HG03139 (cell line): ENCODE data around the gene STAM.

ENCODE experiments used
- ATAC-seq: cut with Tn5 transposase; IDR thresholded peaks from one replicate; pipeline ENCODE4 v1.9.1; 2021; ENCODE audit not compliant: unreplicated experiment

The STAM gene

DNA sequence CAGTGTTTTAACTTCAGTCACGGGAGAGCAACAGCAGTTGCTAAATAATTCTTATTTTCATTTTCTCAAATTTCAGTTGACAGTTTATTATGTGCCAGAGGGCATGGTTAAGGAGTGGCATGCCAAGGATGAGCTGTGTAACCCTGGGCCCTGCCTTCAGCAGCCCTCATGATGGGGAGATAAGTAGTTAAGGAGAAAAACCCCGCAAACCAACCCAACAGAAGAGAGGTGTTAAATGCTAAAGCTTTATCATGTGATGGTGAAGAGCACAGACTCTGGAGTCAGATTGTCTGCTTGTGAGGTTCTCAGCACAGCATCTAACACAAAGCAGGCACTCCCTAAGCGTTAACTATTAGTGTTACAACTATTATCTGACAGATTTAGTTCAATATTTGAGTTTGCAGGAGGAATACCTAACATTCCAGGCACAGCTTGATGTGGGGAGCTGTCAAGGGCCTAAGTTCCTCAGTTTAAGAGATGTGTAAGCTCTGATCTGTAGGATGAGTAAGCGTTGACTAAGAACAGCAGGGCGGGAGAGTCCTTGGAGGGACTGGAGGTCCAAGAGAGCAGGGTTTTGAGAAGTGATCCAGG, 29.6 kb downstream of the STAM start:
- no peak for ATAC-seq

DNA sequence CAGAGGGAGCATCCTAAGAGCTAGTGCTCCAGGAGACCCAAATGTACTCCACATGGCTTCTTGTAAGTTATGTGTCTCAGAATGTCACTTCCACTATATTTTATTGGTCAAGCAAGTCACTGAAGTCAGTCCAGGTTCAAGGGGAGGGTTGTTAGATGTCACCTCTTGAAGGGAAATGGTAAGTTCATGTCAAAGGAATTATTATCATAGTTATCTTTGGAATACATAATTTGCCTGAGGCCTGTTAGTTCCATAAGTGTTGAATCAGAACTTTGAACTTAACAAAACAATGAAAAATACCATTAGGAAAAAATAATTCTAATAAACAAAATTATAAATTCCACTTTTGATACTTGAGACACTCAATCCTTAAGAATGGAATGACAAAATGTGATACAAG, 30.6 kb downstream of the STAM start:
- no peak for ATAC-seq

DNA sequence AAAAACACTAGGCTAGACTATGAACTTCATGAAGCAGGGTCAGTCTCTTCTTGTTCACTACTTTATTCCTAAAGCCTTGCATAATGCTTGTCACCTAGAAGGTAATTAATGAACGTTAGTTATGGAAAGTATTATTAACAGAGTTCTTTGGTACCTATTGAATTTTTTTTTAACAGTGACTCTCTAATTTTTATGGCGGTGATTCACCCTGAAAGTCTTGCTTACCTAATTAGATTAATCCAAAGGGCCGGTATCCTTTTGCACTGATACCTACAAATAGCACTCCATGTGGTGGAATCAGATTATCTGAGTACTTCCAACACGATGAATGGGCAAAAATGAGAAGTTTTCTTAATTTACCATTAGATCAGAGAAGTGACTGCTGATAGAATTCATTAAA, 31.7 kb downstream of the STAM start:
- no peak for ATAC-seq

DNA sequence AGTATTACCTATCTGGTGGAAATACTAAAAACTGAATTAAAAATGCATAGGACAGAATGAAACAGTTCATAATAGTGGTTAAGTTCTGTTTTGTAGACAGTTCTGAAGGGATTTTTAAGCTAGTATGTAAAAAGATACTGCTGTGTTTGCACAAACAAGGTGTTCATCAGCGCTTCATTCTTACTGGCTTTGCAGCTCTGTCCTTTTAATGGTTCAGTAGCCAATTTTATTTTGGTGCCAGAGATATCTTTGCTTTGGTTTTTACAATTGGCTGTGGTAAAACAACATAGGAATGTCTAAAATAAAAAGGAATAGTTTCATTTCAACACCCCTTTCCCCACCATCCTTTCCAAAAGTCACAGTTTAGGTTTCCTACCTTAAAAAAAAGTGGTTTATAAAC, 33.0 kb downstream of the STAM start:
- ATAC-seq = no peak

DNA sequence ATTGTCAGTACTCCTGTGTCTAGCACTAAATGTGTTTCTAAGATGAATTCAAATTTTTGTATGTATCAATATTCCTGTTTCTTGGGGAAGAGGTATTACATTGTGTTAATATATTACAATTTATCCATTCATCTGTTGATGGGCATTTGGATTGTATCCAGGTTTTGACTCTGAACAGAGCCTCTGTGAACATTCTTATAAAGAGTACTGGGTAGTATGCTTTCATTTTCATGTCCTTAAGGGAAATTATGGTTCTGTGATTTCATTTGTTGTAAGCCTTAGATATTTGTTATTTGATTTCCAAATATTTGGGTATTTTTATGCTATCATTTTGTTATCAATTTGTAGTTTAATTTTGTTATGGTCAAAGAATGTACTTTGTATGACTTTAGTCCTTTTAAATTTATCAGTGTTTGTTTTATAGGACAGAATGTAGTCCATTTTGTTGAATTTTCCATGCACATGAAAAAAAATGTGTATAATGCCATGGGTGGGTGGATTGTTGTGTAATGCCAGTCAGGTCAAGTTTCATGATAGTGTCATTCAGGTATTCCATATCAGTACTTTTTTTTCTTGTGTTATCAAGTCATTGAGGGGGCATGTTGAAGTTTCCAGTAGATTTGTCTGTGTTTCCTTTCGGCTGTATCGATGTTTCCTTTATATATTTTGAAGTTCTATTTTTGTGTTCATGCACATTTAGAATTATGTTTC, 38.4 kb downstream of the STAM start:
- ATAC-seq = no peak

DNA sequence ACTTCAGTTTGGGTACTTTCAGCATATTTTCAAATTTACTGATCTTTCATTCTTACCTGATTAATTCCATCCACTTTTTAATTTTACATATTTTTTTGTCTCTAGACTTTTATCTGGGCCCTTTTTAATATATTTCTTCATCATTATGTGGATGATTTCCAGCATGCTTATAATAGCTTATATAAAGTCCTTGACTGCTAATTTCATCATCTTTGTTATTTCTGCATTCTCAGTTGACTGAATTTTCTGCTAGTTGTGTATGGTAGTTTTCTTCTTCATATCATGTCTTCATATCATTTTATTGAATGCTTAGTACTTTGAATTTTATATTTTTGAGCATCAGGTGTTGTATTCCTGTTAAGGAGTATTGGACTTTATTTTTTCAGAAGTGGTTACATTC, 39.6 kb downstream of the STAM start:
- no peak for ATAC-seq

DNA sequence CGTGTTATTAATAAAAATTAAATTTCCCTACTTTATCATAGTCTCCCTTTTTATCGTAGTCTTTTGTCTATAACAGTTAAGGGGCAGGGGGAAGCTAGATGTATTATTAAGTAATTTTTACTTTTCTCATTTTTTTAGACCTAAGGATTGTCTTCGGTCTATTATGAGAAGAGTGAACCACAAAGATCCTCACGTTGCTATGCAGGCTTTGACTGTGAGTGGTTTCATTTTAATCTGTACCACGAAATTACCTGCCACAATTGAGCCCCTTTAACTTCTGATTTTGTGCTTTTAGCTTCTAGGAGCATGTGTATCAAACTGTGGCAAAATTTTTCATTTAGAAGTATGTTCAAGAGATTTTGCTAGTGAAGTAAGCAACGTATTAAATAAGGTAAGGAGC, 40.6 kb downstream of the STAM start:
- no peak for ATAC-seq

DNA sequence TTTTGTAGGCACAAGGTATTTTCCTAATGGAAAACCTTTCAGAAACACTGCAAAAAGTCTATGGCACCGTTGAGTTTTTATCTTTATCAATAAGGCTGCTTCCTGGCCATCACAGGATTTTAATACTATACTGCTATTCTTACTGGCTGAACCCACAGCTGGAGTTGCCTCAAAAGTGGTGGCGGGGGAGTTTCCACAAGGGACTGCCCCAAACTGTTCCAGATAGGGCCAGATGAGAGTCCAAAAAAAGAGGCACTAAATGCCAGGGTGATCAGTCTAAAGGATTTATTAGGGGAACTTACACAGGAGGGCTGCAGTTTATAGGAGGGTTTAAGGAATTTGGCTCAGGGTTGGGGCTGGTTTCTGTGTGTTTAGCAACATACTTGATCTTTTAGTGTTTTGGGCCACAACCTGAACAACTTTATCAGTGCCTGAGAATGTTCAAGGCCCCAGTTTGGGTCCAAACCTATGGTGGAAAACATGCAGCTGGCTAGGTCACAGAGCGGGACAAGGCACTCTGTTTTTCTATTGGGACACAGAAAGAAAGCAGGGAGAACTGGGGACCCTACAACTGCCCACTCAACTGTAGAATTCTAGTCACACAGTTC, 41.4 kb downstream of the STAM start:
- ATAC-seq = peak; percentile 51

DNA sequence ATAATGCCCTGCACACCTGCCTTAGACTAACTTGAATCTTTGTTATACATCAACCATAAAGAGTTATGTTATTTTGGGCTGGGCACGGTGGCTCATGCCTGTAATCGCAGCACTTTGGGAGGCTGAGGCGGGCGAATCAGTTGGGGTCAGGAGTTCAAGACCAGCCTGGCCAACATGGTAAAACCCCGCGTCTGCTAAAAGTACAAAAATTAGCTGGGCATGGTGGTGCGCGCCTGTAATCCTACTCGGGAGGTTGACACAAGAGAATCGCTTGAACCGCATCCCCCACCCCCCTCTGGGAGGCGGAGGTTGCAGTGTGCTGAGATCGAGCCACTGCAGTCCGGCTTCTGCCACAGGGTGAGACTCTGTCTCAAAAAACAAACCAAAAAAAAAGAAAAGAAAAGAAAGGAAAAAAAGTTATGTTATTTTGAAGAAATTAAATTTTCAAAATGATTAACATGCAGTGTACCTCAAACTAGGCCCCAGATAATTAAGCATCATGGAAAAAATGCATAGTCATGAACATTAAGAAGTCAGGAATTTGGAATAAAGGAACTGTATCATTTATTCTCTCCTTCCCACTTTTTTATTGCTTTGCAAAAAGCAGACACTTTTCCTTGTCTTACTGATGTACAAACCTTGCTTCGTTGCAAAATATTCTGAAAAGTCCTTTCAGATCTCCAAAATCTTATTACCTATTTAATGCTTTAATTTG, 43.3 kb downstream of the STAM start:
- no peak for ATAC-seq

DNA sequence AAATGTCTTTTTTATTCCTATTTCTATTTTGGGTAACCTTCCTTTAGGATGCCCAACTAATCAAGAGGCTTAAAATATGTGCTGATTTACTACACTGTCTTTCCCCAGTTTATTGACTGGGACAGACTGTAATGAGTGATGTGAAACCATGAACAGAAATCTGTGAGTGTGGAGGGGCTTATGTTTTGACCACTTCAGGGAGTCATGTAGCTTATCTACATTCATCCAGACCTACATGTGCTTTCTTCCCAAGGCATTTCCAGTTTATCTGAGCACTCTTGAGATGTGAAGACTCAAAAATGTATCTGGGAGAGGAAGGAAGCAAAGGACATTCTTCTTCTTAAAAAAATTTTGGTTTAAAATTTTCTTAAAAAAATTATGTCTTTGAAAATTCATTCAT, 45.2 kb downstream of the STAM start:
- ATAC-seq = no peak

DNA sequence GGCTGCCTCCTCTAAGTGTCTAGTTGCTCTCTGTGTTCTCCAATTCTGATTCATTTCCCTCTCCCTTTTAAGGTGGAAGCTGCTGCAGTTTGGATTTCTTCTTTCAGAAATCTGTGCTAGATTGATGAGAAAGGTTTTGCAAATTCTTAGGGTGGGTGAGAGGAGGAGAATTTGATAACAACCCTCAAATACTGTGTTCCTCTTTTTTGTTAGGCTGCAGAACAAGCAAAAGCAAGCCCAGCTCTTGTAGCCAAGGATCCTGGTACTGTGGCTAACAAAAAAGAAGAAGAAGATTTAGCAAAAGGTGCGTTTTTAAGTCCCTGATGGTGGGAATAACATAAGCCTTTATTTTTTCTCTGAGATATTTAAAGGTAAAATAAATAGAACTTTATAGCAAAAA, 49.1 kb downstream of the STAM start:
- ATAC-seq = no peak

DNA sequence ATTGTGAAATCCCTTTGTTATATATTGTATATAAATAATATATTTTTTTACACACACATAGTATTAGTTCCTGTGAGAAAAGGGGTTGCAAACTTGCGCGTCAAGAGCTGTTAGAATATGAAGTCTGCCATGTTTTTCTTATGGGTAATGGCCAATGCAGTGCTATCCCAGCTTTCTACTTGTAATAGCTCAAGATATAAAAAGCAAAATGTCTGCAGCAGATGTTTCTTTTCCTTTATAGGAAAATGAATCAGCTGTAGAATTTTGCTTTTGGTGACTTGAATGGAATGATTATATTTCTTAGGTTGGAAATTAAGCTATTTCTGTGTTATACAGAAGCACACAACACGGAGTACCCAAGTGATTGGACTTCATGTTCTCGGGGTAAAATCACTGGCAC, 54.7 kb downstream of the STAM start:
- no peak for ATAC-seq

DNA sequence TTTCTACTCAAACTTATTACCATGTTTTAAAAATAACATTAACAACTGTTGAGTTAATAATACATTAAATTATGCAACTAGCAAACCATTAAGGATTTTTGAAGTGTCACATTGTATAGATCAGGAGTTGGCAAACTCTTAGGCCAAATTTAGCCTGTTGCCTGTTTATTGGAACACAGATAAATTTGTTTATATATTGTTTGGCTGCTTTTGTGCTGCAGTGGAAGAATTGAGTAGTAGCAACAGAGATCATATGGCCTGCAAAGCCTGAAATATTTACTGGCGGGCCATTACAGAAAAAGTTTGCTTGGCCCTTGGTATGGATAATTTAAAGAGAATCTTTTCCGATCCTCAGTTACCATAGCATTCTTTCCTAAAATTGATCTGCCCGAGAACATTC, 57.4 kb downstream of the STAM start:
- no peak for ATAC-seq

DNA sequence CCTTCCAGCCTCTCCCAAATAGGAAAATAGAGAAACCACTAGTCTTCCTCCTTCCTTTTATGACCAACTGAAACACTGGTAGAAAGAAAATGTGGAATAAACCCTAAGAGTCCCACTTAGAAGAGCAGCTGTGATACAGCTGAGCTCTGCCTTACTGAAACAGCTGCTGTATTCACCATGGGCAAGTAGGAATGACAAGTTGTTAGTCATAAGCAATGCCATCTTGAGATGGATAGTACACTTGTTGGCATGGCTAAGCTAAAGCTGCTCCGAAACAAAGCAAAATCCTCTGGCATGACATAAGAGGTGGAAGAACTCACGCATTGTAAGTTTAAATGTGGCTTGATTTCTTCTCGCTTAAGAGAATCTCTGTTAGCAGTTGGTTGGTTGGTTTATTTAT, 59.8 kb downstream of the STAM start:
- ATAC-seq = no peak

DNA sequence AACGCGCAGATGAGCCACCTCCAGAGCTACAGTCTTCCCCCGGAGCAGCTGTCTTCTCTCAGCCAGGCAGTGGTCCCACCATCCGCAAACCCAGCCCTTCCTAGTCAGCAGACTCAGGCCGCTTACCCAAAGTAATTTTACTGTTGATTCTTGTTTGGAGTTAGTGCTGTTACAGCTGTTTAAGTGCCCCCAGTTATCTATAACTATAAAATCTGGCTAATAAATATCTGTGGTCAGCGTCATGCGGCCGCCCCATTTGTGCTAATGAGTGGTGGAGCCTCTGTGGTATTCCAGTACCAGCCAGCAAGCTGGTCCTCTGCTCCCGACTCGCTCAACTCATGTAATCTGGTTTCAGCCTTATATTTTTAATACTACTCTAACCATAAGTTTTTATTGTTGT, 64.9 kb downstream of the STAM start:
- ATAC-seq = no peak

DNA sequence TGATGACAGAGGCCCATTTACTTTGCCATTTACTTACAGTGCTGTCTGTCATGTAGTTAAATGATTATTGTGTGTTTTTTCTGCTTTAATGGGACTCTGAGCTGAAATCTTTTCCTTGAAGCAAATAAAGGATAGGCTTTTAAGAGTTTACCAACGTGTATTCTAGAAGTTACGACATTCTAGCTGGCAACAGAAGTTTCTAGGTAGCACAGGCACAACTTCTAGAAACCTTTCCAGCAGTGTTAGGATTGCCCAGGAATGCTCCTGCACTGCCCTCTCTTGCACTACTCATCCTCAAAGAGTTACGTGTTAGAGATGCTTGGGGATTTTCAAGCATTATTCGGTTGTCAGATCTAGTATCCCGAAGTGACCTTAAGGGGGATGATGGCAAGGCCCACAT, 65.5 kb downstream of the STAM start:
- ATAC-seq = no peak

DNA sequence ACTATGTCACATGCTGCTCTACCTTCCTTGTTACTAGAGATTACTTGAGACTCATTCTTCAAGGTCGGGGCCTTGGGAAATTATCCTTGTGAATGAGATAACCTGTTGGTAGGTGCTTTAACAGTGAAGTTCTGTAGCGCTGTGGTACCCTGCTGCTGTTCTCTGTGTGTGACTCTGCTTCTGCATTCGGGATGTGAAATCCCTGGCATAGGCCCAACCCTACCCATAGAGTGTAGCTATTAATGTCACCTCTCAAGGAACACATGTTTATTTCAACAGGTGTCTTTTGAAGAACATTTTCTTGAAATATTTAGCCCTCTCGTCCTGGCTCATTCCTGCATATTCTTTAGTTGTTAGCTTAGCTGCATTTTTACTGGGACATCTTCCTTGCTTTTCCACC, 66.2 kb downstream of the STAM start:
- no peak for ATAC-seq

DNA sequence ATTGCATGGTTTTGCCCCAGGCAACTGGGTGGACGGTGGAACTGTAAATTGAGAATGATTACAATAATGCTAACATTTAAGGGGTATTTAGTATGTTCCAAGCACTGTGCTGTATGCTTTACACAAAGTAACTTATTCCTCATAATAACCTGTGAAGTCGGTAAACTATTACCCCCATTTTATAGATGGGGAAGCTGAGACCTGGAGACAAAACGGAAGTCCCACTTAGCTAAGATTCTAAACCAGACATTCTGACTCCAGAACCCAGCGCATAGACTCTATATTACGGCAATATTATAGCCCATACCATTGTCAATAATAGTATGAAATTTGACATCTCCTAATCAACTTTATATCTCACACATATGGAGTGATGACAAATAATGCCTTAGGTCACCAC, 68.1 kb downstream of the STAM start:
- ATAC-seq = no peak

DNA sequence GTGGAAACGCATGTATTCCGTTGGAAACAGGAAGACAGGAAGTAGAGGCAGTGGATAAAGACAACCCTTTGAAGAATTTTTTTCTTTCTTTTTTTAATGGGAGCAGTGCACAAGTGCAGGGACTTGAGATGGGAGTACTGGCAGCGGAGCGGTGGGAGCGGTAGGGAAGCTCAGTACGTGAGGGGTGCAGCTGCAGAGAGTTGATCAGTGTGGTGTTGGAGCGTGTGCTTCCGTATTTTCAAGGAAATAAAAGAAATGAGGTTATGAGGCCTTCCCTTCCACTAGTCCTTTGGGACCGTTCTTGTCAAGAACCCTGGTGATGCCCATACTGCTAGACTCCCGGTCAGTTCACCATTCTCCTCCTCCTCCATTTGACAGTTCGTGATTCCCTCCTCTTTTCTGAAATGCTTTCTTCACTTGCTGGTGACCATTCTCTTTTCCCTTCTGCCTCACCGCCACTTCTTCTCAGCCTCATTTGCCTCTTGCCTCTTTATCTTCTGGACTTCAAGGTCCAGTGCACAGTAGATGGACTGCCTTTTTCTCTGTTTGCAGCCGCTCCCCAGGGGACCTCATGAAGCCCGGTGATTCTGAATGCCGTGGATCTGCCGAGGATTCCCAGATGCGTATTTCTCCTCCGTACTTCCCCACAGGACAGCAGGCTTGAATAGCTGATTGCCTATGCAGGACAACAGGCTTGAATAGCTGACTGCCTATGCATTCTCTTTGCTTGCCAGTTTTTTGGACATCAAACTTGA, 68.9 kb downstream of the STAM start:
- no peak for ATAC-seq

DNA sequence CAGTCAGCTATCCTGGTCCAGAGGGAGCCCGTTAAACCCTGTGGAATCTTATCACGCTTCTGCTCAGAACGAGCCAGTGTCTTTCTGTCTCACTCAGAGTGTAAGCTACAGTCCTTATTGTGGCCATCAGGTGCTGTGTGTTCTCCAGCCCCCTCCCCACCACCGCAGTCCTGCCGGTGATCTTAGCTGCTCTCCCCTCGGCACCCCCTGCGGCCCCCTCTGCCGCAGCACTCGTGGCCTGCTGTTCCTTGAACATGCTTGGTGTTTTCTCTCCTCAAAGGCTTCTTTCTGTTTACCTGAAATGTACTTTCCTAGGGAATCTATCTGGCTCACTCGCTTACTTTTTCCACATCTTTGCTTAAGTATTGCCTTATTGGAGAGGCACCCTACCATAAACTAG, 69.8 kb downstream of the STAM start:
- ATAC-seq = no peak

DNA sequence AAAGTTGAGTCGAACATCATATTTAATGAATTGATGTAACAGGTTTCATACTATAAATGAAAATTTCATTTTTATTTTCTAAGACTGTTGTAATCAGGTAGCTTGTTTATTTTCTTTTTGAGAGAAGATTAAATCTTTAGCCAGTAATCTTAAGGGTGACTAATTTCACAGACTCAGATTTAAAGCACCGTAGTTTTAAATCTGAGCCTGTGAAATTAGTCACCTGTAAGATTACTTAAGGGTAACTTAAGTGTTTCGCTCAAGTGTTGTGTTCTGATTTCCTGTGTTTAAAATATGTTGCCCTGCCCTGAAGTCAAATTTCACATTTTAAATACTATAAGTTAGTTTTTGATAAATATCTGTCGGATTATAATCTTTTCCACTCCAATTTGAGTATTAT, 72.2 kb downstream of the STAM start:
- ATAC-seq = no peak
